Mesothelial cell of epicardium (in vitro differentiated cells): ENCODE measurements around the gene FAM240B. TPM values are rescaled to one million over a fixed set of nuclear protein-coding genes. Genes with fewer than 3 reads are reported as not detected.

ENCODE experiments used
- DNase-seq, 2 experiments: peaks; one replicate each; pipeline ENCODE4 v3.0.0; 2021; ENCODE audit warnings: low spot score in 2 of 2; ENCODE audit not compliant: unreplicated experiment in 2 of 2
- H3K27ac Mint-ChIP-seq: 2 replicates; pipeline ENCODE4 v1.8.0; 2021; ENCODE audit warnings: mixed read lengths
- H3K27me3 Mint-ChIP-seq: 2 replicates; pipeline ENCODE4 v1.8.0; 2021; ENCODE audit warnings: low read depth, mixed read lengths
- H3K36me3 Mint-ChIP-seq: 2 replicates; pipeline ENCODE4 v1.8.0; 2021; ENCODE audit warnings: mixed read lengths
- H3K4me1 Mint-ChIP-seq: 2 replicates; pipeline ENCODE4 v1.8.0; 2021; ENCODE audit warnings: mixed read lengths
- H3K4me3 Mint-ChIP-seq: 2 replicates; pipeline ENCODE4 v1.8.0; 2021; ENCODE audit warnings: mild to moderate bottlenecking, moderate library complexity, mixed read lengths
- H3K9me3 Mint-ChIP-seq: 2 replicates; pipeline ENCODE4 v1.8.0; 2021; ENCODE audit warnings: mixed read lengths
- total RNA-seq: library from RNA; stranded (reverse); gene quantifications from 3 replicates; pipeline ENCODE4 v1.2.1, GENCODE V29; 2021
- TF ChIP-seq, protein P1 (sequence below): fragments of 200-600 bp; sonication (generic); IDR thresholded peaks from one replicate; pipeline ENCODE4 v1.5.0; 2021; ENCODE audit warnings: antibody characterized with exemption; ENCODE audit not compliant: unreplicated experiment

FAM240B gene
- total RNA-seq, 1 donor from 2014 or later = not detected

DNA sequence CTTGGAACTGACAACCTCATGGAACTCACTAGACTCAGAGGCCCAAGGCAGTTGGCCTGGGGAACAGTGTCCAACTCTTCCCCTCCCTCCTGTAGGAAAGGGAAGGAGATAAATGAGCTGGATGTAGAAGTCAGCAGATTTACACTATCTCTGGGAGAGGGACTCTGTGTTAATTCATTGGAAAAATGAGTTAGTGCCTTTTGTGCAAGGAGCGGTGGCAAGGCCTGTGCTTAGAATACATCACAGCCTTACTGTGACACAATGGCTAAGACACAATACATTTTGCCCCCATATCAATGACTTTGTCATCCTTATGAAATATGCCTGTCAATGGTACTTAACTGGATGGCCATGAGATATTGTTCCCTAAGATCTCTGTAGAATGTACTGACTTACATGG is 28.0 kb upstream of the FAM240B start:
- TF ChIP-seq, protein P1, sequence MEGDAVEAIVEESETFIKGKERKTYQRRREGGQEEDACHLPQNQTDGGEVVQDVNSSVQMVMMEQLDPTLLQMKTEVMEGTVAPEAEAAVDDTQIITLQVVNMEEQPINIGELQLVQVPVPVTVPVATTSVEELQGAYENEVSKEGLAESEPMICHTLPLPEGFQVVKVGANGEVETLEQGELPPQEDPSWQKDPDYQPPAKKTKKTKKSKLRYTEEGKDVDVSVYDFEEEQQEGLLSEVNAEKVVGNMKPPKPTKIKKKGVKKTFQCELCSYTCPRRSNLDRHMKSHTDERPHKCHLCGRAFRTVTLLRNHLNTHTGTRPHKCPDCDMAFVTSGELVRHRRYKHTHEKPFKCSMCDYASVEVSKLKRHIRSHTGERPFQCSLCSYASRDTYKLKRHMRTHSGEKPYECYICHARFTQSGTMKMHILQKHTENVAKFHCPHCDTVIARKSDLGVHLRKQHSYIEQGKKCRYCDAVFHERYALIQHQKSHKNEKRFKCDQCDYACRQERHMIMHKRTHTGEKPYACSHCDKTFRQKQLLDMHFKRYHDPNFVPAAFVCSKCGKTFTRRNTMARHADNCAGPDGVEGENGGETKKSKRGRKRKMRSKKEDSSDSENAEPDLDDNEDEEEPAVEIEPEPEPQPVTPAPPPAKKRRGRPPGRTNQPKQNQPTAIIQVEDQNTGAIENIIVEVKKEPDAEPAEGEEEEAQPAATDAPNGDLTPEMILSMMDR = no peak
- no peaks in the 10 kb centered on the region for H3K9me3 Mint-ChIP-seq

DNA sequence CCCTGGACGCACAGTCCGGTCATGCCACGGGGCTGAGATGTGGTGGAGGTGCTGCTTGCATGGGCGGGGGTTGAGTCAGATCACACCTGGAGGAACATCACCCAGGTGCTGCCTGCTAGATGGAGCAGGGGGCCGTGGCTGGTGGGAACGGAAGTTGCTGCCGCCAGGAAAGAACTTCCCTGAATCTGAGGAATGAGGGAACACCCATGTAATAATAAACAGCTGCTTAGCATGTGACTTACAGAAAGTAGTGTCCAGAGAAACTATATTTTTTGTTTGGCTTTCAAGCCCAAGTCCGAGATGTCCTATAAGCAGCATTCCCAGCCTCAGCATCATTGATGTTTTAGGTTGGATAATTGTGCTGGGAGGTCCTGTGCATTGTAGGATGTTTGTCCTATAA is 27.1 kb upstream of the FAM240B start:
- TF ChIP-seq, protein P1 = no peak
- Mint-ChIP-seq H3K27ac (no peak overlapping the region), H3K4me1 (no peaks in the 10 kb centered on the region), H3K27me3 (peaks cover 12% of the 10 kb centered on the region), H3K4me3 (no peak overlapping the region), H3K9me3 (no peaks in the 10 kb centered on the region), H3K36me3 (no peaks in the 10 kb centered on the region)
- no peak for DNase-seq

More for the DNA sequence above, 28.0 kb upstream of the FAM240B start:
- H3K36me3 Mint-ChIP-seq = no peaks in the 10 kb centered on the region
- no peak for DNase-seq
- peaks cover 12% of the 10 kb centered on the region for H3K27me3 Mint-ChIP-seq
- no peak overlapping the region for H3K27ac Mint-ChIP-seq
- no peaks in the 10 kb centered on the region for H3K4me1 Mint-ChIP-seq
- H3K4me3 Mint-ChIP-seq = no peak overlapping the region

DNA sequence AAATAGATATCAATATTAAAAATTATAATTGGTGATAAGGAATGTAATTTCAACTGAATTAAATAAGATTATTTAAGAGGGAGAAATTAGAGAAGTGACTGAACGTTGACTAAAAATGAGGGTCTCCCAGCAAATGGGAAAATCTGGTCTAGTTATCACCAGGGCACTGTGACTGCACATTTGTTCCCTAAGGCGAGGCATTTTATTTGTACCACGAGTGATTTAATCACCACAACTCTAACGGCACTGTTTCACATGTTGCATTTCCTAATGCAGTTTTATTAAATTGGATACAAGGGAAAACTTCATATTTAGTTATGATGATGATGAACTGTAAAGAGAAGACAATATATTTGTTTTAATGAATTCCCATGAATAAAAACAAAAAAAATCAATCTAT is 26.4 kb upstream of the FAM240B start:
- no peak for DNase-seq
- no peaks in the 10 kb centered on the region for H3K9me3 Mint-ChIP-seq
- H3K36me3 Mint-ChIP-seq = no peaks in the 10 kb centered on the region
- no peak overlapping the region for H3K27ac Mint-ChIP-seq
- H3K4me1 Mint-ChIP-seq = no peaks in the 10 kb centered on the region
- peaks cover 10% of the 10 kb centered on the region for H3K27me3 Mint-ChIP-seq
- no peak overlapping the region for H3K4me3 Mint-ChIP-seq
- TF ChIP-seq, protein P1 = no peak

DNA sequence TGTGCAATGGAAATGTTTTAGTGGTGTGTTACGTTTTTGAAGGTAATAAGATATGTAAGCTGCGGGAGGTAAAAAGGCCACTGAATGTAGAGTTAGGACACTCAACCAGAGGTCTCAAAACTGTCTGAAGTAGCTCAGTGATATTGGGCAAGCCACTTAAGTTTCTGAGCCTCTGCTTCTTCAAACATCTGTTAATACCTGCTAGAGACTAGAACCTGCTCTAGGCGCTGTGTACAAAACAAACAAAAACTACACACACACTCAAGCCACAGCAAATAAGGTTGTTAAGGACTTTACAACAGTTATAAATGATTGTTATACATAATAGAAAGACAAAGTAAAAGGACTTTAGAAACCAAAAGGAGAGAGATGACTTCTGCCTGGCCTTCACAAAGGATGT is 24.6 kb upstream of the FAM240B start:
- Mint-ChIP-seq H3K9me3 (no peaks in the 10 kb centered on the region), H3K4me1 (no peaks in the 10 kb centered on the region), H3K36me3 (no peaks in the 10 kb centered on the region), H3K27me3 (peaks cover 19% of the 10 kb centered on the region), H3K4me3 (no peak overlapping the region), H3K27ac (no peak overlapping the region)
- no peak for DNase-seq
- TF ChIP-seq, protein P1 = no peak

DNA sequence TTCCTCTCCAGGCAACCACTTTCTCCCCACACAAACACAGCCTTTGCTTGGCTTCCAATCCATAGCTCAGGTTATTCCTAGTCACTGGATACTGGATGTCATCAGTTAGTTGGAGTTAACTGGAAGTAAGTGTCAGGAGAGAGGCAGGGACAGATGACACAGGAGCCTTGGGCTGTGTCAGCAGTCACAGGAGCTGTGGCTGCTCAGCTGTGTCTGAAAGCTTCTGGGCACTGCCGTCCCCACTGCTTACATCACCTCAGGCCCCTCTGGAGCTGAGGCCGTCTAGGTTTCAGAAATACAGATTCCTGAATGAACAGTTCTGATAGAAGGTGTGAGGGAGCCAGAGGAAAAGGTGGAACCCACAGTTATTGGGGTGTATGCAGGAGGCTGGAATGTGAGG is 17.3 kb upstream of the FAM240B start:
- Mint-ChIP-seq H3K27me3 (peaks cover 33% of the 10 kb centered on the region), H3K9me3 (no peaks in the 10 kb centered on the region), H3K36me3 (no peaks in the 10 kb centered on the region), H3K4me3 (no peak overlapping the region), H3K4me1 (no peaks in the 10 kb centered on the region), H3K27ac (no peak overlapping the region)
- TF ChIP-seq, protein P1 = no peak
- no peak for DNase-seq

DNA sequence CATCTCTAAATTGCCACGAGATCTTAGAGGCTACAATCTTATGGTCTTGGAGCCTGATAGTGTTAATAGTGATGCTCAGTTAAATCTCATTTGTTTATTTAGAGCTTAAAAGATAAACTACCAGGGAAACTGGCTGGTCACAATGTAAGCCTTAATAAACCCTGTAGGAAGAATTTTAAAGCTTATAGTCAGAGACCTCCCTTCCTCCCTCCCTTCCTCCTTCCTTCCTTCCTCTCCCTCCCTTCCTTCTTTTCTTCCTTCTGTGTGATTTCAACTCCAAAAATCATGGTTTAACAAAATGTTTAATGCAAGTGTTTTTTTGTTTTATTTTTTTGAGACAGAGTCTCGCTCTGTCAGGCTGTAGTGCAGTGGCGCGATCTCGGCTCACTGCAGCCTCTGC is 14.9 kb upstream of the FAM240B start:
- TF ChIP-seq, protein P1 = no peak
- Mint-ChIP-seq H3K27me3 (peaks cover 24% of the 10 kb centered on the region), H3K27ac (no peak overlapping the region), H3K9me3 (no peaks in the 10 kb centered on the region), H3K36me3 (no peaks in the 10 kb centered on the region), H3K4me3 (no peak overlapping the region), H3K4me1 (no peaks in the 10 kb centered on the region)
- DNase-seq = no peak
